ENCODE measurements around the gene SPECC1.

The SPECC1 gene

DNA sequence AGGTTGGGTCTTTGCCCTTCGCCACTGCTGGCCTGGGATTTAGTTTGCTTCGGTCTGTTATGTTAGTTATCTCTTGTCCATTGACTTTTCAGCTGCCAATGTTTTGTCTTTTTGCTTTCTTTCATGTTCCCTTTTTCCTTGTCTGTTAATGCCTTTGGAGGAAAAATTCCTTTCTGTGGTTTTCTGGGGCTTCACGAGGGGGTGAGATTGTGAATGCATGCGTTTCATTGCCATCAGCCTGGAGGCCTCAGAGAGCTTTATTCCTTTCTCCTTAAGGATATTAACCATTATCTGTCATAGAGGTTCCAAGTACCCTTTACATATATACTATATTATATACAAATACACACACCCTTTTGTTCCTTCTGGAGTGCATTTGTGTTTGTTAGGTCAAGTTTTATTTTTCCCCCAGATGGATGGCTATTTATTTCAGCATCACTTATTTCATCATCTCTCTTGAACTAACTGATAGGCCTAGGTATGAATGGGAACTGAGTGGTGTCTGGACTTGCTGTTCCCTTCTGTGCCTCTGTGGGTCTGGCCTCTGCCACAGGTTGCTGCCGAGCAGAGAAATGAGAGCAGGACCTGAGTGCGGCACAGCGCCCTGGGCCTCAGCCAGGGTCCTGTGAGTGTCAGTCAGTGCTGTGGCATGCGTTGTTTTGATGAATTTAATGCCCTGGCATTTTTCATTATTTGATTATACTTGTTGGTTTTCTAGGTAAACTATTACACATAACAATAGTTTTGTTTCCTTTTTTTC, 264.8 kb downstream of the SPECC1 start:
- peak; percentile 87 for ATAC-seq

DNA sequence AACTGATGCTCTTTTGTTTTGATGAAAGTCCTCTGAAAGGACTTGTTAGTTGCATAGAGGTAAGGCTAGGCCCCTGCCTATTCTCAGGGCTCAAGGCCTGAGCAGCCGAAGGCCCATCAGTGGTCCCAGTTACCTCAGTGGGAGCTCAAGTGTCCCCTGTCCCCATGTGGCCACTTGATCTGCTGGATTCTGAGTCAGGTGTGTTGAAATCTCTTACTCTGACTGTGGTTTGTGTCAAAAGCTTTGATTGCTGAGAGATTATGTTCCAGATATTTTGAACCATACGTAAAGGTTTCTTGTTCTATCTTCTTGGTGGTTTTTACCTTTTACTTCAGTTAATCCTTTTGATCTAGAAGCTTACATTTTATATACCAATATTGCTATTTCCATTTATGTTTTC, 266.5 kb downstream of the SPECC1 start:
- Mint-ChIP-seq H3K4me1 (peaks cover 89% of the 10 kb centered on the region), H3K27ac (peak overlapping the region; percentile 72 to 89), H3K4me3 (peak overlapping the region; percentile 20 to 43), H3K9me3 (peaks cover 0 to 7% of the 10 kb centered on the region in 2 donors), H3K27me3 (no peaks in the 10 kb centered on the region)
- ATAC-seq (peak; percentile 43), DNase-seq (no peak)

More for the DNA sequence above, 264.8 kb downstream of the SPECC1 start:
- DNase-seq, result peak in 1 of 2 donors; percentile 47
- Mint-ChIP-seq H3K4me3 (peak overlapping the region; percentile 39 to 66), H3K27ac (peak overlapping the region; percentile 54 to 89), H3K4me1 (peaks cover 90% of the 10 kb centered on the region), H3K27me3 (no peaks in the 10 kb centered on the region), H3K9me3 (peaks cover 0 to 7% of the 10 kb centered on the region in 2 donors)

DNA sequence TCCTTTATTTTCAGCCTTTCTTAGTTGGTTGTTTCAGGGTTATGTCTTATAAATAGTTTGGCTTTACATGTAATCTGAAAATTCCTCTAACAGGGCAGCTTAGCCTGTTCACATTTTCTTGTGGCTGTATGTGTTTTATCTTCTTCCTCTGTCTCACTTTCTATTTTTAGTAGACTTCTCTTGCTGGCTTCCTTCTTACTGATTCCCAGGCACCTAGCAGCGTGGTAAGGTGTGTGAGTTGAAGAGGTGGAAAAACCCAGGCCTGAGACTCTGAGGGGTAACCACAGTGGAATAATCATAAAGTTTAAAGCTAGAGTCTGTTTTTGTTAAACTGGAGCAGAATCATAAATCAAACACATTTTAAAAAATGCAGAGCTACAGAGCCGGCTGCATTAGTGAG, 267.3 kb downstream of the SPECC1 start:
- H3K9me3 Mint-ChIP-seq, result peaks cover 0 to 7% of the 10 kb centered on the region in 2 donors
- ATAC-seq (no peak), DNase-seq (no peak)
- H3K27me3 Mint-ChIP-seq, result no peaks in the 10 kb centered on the region
- H3K4me1 Mint-ChIP-seq, result peaks cover 89% of the 10 kb centered on the region
- H3K4me3 Mint-ChIP-seq, result peak overlapping the region; percentile 7 to 36
- H3K27ac Mint-ChIP-seq, result peak overlapping the region; percentile 55 to 89

DNA sequence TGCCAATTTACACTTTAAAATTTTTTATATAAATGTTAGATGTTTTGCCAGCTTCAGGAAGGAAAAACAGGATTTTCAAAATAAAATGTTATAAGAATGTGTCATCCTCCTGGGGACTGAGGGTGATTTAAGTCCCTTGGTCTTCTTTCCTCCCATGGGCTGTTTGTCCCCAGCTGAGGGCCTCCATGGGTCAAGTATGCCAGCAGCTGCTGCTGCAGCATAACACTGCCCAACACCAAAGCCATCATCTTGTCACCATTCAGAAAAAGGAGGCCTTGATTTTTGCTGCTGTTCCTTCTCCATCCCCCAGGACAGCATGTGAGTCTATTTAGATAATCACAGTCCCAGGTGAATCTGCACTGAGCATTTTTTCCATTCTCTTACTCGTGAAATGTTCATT, 269.6 kb downstream of the SPECC1 start:
- Mint-ChIP-seq H3K9me3 (no peaks in the 10 kb centered on the region), H3K27ac (no peak overlapping the region), H3K4me3 (no peak overlapping the region), H3K4me1 (peaks cover 75% of the 10 kb centered on the region), H3K27me3 (no peaks in the 10 kb centered on the region)
- DNase-seq (no peak), ATAC-seq (no peak)

DNA sequence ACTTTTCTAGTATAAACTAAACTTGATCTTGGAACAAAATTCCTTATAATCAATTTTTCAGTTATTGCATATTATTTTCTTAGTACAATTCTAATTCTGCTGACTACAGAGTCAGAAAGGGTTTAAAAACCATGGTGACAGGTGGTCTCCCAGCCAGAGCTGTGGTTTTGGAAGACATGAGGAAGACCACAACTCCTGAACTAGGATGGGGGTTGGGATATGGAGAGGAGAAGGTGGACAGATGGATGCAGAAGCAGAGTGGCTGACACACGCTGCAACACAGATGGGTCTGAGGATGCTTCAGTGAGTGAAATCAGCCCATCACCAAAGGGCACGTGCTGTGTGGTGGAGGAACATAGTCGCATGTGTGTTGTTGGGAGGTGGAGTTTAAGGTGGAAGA, 270.5 kb downstream of the SPECC1 start:
- DNase-seq, result no peak
- no peak overlapping the region for H3K27ac Mint-ChIP-seq
- H3K27me3 Mint-ChIP-seq, result no peaks in the 10 kb centered on the region
- no peak for ATAC-seq
- no peaks in the 10 kb centered on the region for H3K9me3 Mint-ChIP-seq
- H3K4me1 Mint-ChIP-seq, result peaks cover 71% of the 10 kb centered on the region
- no peak overlapping the region for H3K4me3 Mint-ChIP-seq

DNA sequence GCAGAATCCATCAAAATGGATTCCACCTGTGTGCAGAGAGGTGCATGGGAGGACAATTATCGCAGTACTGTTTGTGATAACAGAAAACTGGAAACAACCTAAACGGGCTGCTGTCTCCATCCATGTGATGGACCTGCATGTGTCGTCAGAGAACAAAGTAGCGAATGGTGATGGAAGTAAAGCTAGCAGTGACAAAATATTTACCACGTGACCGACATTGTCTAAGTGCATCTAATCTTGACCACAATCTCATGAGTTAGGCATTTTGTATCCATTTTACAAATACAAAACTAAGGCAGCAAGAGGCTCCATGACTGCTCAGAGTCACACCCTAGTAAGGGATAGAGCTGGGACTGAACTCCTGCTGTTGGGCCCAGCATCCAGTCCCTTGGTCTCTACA, 270.9 kb downstream of the SPECC1 start:
- Mint-ChIP-seq H3K4me3 (no peak overlapping the region), H3K4me1 (peaks cover 71% of the 10 kb centered on the region), H3K27me3 (no peaks in the 10 kb centered on the region), H3K9me3 (no peaks in the 10 kb centered on the region), H3K27ac (no peak overlapping the region)
- ATAC-seq (no peak), DNase-seq (no peak)

DNA sequence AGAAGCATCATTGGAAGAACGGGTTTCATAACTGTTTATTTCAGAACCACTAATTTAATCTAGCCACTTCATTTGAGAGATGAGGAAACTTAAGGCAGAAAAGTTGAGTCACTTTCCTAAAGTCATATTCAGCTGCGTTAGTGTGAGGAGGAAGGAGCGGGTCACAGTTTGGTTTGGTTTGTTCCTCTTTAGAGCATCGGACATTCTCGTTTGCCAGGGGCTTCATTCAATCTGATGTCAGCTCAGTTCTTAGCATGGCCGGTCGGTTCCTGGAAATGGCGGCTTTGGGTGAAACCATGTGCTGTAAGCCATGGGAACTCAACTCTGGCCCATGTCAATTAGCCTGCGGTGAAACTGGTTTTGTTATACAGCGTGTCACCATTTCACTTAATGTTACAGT, 271.7 kb downstream of the SPECC1 start:
- no peaks in the 10 kb centered on the region for H3K27me3 Mint-ChIP-seq
- H3K4me1 Mint-ChIP-seq, result peaks cover 63% of the 10 kb centered on the region
- no peaks in the 10 kb centered on the region for H3K9me3 Mint-ChIP-seq
- H3K27ac Mint-ChIP-seq, result no peak overlapping the region
- ATAC-seq, result peak; percentile 69
- peak in 1 of 2 donors; percentile 24 for DNase-seq
- H3K4me3 Mint-ChIP-seq, result no peak overlapping the region

DNA sequence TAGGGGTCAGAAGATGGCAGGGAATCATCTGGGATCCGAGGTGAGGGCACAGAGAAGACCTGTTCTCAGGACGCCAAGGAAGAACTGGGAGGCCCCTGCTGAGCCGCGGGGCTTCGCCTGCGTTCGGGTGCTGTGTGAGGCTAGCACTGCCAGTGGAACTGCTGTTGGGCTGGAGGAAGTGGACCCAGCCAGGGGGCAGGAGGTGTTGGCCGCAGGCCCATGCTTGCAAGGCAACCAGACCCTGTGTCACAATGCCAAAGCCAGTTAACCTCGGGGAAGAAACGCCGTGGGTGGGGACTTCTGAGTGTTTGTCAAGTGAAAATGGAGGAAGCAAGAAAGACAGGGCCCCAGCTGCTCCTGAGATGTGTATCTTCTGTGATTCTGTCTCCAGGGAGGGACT, 272.7 kb downstream of the SPECC1 start:
- Mint-ChIP-seq H3K27ac (no peak overlapping the region), H3K4me3 (no peak overlapping the region), H3K9me3 (no peaks in the 10 kb centered on the region), H3K4me1 (peaks cover 52% of the 10 kb centered on the region), H3K27me3 (no peaks in the 10 kb centered on the region)
- no peak for DNase-seq
- ATAC-seq, result no peak

DNA sequence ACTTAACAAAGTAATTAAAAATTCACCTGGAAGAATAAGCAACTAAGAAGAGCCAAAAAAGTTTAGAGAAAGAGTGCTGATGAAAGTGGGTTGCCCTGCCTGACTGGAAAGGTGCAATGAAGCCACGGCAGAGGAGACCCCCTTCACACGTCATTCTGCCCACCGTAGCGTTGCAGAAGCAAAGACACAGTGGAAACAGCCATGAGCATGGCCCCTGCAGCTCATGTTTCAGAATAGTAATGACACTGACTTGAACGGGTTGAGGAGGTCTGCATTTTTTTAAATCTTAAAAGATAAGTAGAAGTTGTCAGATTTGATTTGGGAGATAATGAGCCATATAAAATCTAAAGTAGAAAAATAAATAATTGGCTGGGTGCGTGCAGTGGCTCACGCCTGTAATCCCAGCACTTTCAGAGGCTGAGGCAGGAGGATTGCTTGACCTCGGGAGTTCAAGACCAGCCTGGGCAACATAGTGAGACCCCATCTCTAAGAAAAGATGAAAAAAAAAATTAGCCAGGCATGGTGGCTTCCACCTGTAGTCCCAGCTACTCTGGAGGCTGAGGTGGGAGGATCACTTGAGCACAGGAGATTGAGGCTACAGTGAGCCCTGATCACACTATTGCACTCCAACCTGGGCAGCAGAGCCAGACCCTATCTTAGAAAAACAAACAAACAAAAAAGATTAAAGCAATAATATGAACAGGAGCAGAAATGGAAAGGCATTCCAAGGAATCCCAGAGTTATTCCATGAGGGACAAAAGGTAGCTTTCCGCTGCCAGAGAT, 273.6 kb downstream of the SPECC1 start:
- DNase-seq (no peak), ATAC-seq (no peak)
- Mint-ChIP-seq H3K27me3 (no peaks in the 10 kb centered on the region), H3K4me1 (peaks cover 44% of the 10 kb centered on the region), H3K4me3 (no peak overlapping the region), H3K27ac (peak overlapping the region in 1 of 2 donors; percentile 26), H3K9me3 (no peaks in the 10 kb centered on the region)

DNA sequence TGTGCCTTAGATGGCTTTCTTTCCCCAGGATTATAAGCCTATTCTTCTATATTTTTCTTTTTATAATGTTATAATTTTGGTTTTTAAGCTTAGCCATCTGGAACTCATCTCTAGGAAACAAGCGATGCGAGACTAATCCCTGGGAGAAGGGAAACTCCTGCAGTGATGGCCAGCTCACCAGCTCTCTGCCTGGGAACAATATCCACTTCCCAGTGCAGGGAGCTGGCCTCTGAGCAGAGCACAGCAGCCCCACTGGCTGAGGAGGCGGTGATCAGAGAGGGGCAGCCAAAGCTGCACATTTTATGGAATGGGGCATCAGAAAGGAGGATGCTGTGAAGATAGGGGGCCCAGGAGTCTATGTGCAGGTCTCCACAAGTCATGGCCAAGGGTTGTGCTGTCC, 274.9 kb downstream of the SPECC1 start:
- H3K27me3 Mint-ChIP-seq, result no peaks in the 10 kb centered on the region
- H3K9me3 Mint-ChIP-seq, result no peaks in the 10 kb centered on the region
- H3K4me3 Mint-ChIP-seq, result no peak overlapping the region
- H3K27ac Mint-ChIP-seq, result no peak overlapping the region
- H3K4me1 Mint-ChIP-seq, result peaks cover 37% of the 10 kb centered on the region
- DNase-seq (no peak), ATAC-seq (no peak)

DNA sequence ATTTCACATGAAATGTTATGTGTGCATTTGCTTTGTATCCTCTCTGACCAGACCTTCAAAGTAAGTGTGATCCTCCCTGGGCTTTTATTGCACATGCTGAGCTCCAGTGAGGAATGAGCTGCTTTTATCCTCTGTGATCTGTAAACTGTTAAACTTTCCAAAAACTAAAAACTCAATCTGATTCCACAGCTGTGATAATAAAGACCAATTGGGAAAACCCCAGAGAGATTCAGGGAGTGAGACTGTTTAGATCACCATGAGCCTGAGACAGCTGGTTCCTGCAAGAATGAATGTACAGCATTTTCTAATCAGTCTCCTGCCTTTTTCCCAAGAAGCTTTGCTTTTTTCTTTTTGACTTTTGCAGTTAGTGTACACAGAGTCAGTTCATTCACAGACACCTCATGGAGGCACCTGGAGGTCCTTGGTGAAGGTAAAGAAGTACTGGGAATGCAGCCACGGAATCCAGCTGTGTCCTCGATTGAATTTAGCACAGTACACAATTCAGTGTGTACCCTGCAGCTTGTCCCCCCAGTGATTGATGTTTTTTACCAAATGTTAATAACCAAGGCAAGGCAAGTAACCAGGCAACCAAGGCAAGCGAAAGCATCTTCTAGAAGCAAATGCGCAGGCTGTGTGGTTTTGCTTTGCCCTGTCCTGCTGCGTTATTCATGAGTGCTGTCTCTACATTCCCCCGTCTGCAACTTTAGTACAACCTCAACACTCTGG, 275.6 kb downstream of the SPECC1 start:
- Mint-ChIP-seq H3K9me3 (no peaks in the 10 kb centered on the region), H3K4me1 (peaks cover 33% of the 10 kb centered on the region), H3K27me3 (no peaks in the 10 kb centered on the region), H3K4me3 (no peak overlapping the region), H3K27ac (no peak overlapping the region)
- DNase-seq, result no peak
- ATAC-seq, result no peak

DNA sequence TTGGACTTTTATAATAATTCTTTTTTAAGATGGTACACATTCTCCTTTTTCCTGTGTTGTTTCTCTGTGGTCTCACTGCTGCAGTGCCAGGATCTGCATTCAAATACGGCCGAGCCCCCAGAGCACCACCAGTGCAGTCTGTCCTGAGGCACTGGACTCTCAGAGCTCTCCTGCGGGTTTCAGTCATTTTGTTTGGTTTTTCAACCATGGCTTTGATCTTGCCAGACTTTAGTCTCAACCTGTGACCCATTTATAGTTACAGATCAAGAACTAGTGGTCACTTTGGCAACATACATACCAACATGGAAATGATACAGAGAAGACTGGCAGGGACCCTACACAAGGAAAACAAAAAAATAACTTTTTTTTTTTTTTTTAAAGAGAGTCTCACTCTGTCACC, 280.8 kb downstream of the SPECC1 start:
- Mint-ChIP-seq H3K27me3 (no peaks in the 10 kb centered on the region), H3K9me3 (peaks cover 0 to 7% of the 10 kb centered on the region in 2 donors), H3K4me3 (no peak overlapping the region), H3K27ac (no peak overlapping the region), H3K4me1 (no peaks in the 10 kb centered on the region)
- no peak for ATAC-seq
- DNase-seq, result no peak

DNA sequence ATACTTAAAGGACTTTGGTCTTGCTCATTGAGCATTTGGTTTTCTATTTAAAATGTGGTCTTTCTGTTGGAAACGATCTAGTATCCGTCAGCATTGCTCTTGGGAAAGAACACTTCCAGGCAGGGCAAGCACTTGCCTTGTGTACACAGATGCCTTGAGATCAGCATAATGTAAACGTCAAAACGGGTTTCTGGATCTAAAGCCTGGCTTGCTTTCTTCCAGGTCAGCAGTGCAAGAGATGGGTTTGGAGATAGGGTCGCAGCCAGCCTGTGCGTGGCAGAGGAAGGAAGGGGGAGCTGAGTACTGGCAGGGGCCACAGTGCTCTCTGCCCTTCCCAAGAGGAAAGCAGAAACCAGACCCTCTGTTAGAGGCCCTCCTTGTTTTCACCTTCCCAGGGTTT, 282.7 kb downstream of the SPECC1 start:
- DNase-seq, result no peak
- Mint-ChIP-seq H3K27me3 (no peaks in the 10 kb centered on the region), H3K9me3 (peaks cover 0 to 7% of the 10 kb centered on the region in 2 donors), H3K27ac (no peak overlapping the region), H3K4me3 (no peak overlapping the region), H3K4me1 (no peaks in the 10 kb centered on the region)
- ATAC-seq, result no peak

DNA sequence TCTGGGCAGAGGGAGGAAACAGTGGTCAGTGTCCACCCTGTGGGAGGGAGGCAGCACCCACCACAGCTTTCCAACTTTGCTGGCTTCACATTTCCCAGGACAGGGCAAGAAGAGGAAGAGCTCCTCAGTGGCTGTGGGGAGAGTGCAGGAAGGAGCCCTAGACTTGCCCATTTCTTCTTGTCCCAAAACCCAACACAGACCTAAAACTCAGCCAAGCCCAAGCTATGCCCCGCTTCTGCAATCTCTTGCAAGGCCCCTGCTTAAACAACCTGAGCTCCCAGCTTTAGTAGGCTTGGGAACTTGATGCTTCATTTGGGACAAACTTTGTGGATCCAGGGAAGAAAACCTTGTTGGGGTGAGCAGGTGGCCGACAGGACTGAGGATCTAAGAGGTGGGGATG, 284.3 kb downstream of the SPECC1 start:
- H3K4me3 Mint-ChIP-seq, result no peak overlapping the region
- ATAC-seq, result no peak
- H3K27ac Mint-ChIP-seq, result no peak overlapping the region

DNA sequence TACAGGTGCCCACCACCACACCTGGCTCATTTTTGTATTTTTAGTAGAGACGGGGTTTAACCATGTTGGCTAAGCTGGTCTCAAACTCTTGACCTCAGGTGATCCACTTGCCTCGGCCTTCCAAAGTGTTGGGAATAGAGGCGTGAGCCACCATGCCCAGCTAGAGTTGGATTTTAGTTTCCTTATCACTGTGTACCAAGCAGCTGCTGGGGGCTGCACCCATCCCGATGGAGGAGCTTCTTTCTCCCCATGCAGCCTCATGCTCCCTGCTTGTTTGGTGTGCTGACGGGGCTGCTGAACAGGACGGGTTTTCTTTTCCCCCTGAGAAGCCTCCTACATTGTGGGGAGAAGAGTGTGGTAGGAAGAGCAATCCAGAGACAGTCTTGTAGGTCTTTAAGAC, 285.0 kb downstream of the SPECC1 start:
- Mint-ChIP-seq H3K4me3 (no peak overlapping the region), H3K27me3 (no peaks in the 10 kb centered on the region), H3K9me3 (peaks cover 0 to 7% of the 10 kb centered on the region in 2 donors), H3K4me1 (no peaks in the 10 kb centered on the region), H3K27ac (no peak overlapping the region)
- ATAC-seq (no peak), DNase-seq (no peak)

More for the DNA sequence above, 284.3 kb downstream of the SPECC1 start:
- Mint-ChIP-seq H3K9me3 (peaks cover 0 to 7% of the 10 kb centered on the region in 2 donors), H3K27me3 (no peaks in the 10 kb centered on the region), H3K4me1 (no peaks in the 10 kb centered on the region)
- no peak for DNase-seq

DNA sequence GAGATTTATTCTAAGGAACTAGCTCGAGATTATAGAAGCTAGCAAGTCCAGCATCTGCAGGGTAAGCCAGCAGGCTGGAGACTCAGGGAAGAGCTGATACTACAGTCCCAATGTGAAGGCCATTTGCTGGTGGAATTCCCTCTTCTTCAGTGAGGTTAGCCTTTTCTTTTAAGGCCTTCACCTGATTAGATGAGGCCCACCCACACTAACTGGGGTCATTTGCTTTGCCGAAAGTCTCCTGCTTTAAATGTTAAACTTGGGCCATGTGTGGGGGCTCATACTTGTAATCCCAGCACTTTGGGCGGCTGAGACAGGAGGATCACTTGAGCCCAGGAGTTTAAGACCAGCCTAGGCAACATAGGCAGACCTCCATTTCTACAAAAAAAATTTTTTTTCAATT, 289.9 kb downstream of the SPECC1 start:
- ATAC-seq, result no peak
- Mint-ChIP-seq H3K4me3 (no peak overlapping the region), H3K4me1 (no peaks in the 10 kb centered on the region)

More for the DNA sequence above, 289.9 kb downstream of the SPECC1 start:
- no peaks in the 10 kb centered on the region for H3K27me3 Mint-ChIP-seq
- DNase-seq, result no peak
- H3K27ac Mint-ChIP-seq, result no peak overlapping the region
- H3K9me3 Mint-ChIP-seq, result peaks cover 0 to 7% of the 10 kb centered on the region in 2 donors
